ENCODE data around the gene HSF2. TPM values are rescaled to one million over a fixed set of nuclear protein-coding genes. Genes with fewer than 3 reads are reported as not detected.

The HSF2 gene
- total RNA-seq, 3 donors from 2014 or later: 5.4 to 11.8 (median 6.1) TPM

DNA sequence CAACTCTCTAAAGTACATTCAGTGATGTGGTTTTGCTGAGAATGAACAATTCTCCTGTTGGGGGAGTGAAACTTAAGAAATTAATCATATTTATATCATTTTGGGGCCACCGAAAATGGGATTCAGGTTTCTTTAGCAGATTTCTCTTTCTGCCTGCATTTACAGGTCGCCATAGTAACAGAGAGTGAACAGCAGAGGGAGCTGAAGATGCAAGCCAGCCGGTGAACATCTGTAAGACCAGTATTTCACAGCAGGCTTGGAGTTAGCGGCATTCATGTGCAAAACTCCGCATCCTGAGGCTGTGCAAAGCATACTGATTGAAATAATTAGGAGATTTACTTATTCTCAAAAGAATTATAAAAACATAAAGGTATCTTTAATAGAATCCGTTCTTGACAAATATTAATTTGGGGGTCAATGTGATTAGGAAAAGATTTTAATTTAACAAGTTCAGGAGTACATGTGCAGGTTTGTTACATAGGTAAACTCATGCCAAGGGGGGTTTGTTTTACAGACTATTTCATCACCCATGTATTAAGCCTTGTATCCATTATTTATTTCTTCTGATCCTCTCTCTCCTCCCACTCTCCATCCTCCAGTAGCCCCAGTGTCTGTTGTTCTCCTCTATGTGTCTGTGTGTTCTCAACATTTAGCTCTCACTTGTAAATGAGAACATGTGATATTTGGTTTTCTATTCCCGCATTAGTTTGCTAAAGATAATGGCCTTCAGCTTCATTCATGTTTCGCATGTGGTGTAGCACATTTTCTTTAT, 17.8 kb upstream of the HSF2 start:
- TF ChIP-seq, protein P1, sequence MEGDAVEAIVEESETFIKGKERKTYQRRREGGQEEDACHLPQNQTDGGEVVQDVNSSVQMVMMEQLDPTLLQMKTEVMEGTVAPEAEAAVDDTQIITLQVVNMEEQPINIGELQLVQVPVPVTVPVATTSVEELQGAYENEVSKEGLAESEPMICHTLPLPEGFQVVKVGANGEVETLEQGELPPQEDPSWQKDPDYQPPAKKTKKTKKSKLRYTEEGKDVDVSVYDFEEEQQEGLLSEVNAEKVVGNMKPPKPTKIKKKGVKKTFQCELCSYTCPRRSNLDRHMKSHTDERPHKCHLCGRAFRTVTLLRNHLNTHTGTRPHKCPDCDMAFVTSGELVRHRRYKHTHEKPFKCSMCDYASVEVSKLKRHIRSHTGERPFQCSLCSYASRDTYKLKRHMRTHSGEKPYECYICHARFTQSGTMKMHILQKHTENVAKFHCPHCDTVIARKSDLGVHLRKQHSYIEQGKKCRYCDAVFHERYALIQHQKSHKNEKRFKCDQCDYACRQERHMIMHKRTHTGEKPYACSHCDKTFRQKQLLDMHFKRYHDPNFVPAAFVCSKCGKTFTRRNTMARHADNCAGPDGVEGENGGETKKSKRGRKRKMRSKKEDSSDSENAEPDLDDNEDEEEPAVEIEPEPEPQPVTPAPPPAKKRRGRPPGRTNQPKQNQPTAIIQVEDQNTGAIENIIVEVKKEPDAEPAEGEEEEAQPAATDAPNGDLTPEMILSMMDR (IDR thresholded peaks at IDR 0.05): peak; percentile 64
- DNase-seq (peak in 1 of 3 donors; percentile 72), ATAC-seq (peak; percentile 79)
- no peak overlapping the region for H3K4me3 ChIP-seq
- intact Hi-C loops (cut with DNase I, micrococcal nuclease): loop anchor here (5.0 to 10.0 kb wide), 2 partner anchors 151 to 153 kb away; no protein-coding TSS in a partner anchor
- H3K4me1 ChIP-seq (ENCODE audit: low read depth): no peaks in the 10 kb centered on the region
- no peaks in the 10 kb centered on the region for H3K36me3 ChIP-seq (ENCODE audit: low read depth)
- no peaks in the 10 kb centered on the region for H3K9me3 ChIP-seq

- Histone ChIP-seq H3K9me3 (no peaks in the 10 kb centered on the region), H3K4me1 (ENCODE audit: low read depth) (no peaks in the 10 kb centered on the region), H3K36me3 (ENCODE audit: low read depth) (no peaks in the 10 kb centered on the region), H3K4me3 (no peak overlapping the region)
- ATAC-seq (no peak), DNase-seq (no peak)
- TF ChIP-seq, protein P1 (IDR thresholded peaks at IDR 0.05): no peak
- intact Hi-C loops (cut with DNase I, micrococcal nuclease): loop anchor here in 1 of 2 donors (10.0 kb wide), 1 partner anchor 149 kb away; no protein-coding TSS in a partner anchor
Measured at GRCh38 chr6:122385857-122386612, 13.4 kb upstream of the HSF2 start.

DNA sequence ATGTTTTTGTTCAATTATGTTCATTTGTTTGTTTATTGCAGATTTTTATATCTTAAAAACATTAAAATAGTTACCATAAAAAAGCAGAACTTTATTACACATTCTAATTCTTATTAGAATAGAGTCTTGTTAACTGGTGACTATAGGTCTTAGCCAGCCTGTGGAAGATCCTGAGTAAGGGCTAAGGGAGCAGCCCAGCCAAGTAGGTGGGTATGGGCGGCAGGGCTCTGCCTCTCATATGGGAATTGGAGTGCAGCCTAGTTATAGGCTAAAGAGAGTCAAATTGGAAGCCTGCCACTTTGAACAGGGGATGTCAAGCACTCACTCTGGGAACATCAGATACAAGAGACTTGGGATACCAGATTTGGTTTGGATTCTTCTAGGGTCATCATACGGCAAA, 10.5 kb upstream of the HSF2 start:
- no peaks in the 10 kb centered on the region for H3K36me3 ChIP-seq (ENCODE audit: low read depth)
- intact Hi-C loops (cut with DNase I, micrococcal nuclease): loop anchor here in 1 of 2 donors (10.0 kb wide), 1 partner anchor 146 kb away; no protein-coding TSS in a partner anchor
- H3K9me3 ChIP-seq: no peaks in the 10 kb centered on the region
- no peaks in the 10 kb centered on the region for H3K4me1 ChIP-seq (ENCODE audit: low read depth)
- ATAC-seq (no peak), DNase-seq (no peak)
- H3K4me3 ChIP-seq: no peak overlapping the region
- TF ChIP-seq, protein P1 (IDR thresholded peaks at IDR 0.05): no peak

- Histone ChIP-seq H3K4me1 (ENCODE audit: low read depth) (no peaks in the 10 kb centered on the region), H3K4me3 (no peak overlapping the region), H3K9me3 (no peaks in the 10 kb centered on the region), H3K36me3 (ENCODE audit: low read depth) (no peaks in the 10 kb centered on the region)
- TF ChIP-seq, protein P1 (IDR thresholded peaks at IDR 0.05): no peak
- intact Hi-C loops (cut with DNase I, micrococcal nuclease): loop anchor here in 1 of 2 donors (10.0 kb wide), 1 partner anchor 145 kb away; no protein-coding TSS in a partner anchor
- DNase-seq: no peak
- ATAC-seq: no peak
Measured at GRCh38 chr6:122389704-122390372, 9.6 kb upstream of the HSF2 start.

DNA sequence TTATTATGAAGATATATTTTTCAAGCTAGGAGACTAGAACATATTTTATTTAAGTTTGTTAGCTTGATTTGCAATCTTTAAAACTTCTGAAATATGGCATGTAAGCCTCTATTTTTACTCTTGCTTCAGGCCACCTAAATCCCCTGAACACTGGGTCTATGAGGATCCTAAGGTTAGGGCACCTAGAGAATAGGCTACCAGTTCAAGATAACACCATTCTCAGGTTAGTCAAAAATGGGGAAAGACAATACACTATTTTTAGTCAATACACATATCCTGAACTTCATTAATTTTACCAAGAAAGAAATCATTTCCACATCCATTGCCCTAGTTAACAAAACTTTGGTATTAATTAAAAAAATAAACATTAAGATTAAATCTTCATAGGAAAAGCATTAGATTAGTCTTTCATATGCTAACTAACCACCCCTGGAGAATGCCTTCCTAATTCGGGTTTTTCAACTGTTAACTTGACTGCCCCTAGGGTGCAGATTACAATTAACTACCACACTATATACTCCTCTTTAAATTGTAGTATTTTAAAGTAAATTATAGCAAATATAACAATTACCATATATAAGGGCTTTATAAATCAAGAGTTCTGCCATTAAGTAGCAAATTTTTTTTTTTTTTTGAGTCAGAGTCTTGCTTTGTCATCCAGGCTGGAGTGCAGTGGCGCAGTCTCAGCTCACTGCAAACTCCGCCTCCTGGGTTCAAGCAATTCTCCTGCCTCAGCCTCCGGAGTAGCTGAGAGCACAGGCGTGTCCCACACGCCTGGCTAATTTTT, 6.7 kb upstream of the HSF2 start:
- no peak overlapping the region for H3K4me3 ChIP-seq
- no peaks in the 10 kb centered on the region for H3K4me1 ChIP-seq (ENCODE audit: low read depth)
- H3K36me3 ChIP-seq (ENCODE audit: low read depth): no peaks in the 10 kb centered on the region
- no peaks in the 10 kb centered on the region for H3K9me3 ChIP-seq
- DNase-seq (no peak), ATAC-seq (no peak)
- intact Hi-C loops (cut with DNase I, micrococcal nuclease): no loop called here
- TF ChIP-seq, protein P1 (IDR thresholded peaks at IDR 0.05): no peak
